HEK293 (cell line): ENCODE results near the gene ZBTB21.

Experiments
- CTCF ChIA-PET: fragments of 350-600 bp; formaldehyde crosslinking; extraction: SDS; loops from one replicate; lab custom pipeline; 2021; ENCODE audit warnings: antibody characterized with exemption; lab: Yijun Ruan, JAX
- POLR2A ChIA-PET: fragments of 300-600 bp; formaldehyde crosslinking; extraction: SDS; loops from one replicate; lab custom pipeline; 2020; ENCODE audit warnings: antibody characterized with exemption, inconsistent platforms; lab: Yijun Ruan, JAX
- H3K27ac ChIP-seq: fragments of 200-500 bp; sonication (Bioruptor generic); 2 replicates; pipeline ENCODE4 v1.5.1; 2014; ENCODE audit warnings: low read depth, low read length, control low read depth, inconsistent platforms; ENCODE audit errors: extremely low read depth
- H3K36me3 ChIP-seq, 2 experiments: fragments of 200-500 bp in 1 of 2; sonication (Bioruptor generic) in 1 of 2; 1 replicate in 1 of 2; 2 replicates in 1 of 2; pipeline ENCODE4 v1.5.1; 2014 to 2017; ENCODE audit warnings: inconsistent platforms in 2 of 2, low read length in 2 of 2; ENCODE audit not compliant: control insufficient read depth in 2 of 2, insufficient read depth in 1 of 2
- H3K4me1 ChIP-seq: fragments of 200-500 bp; sonication (Bioruptor generic); 2 replicates; pipeline ENCODE4 v1.5.1; 2014; ENCODE audit warnings: mild to moderate bottlenecking, low read length, inconsistent platforms; ENCODE audit not compliant: control insufficient read depth, insufficient read depth
- H3K4me3 ChIP-seq: 2 replicates; pipeline ENCODE4 v1.5.1; 2011; ENCODE audit warnings: low read depth, mild to moderate bottlenecking, control low read depth, low read length, moderate library complexity
- H3K9me3 ChIP-seq: fragments of 200-500 bp; sonication (Bioruptor generic); 2 replicates; pipeline ENCODE4 v1.5.1; 2014; ENCODE audit warnings: low read depth, low read length, inconsistent platforms; ENCODE audit not compliant: control insufficient read depth, insufficient read depth
- HOXA7 ChIP-seq: sonication (generic); formaldehyde crosslinking; IDR thresholded peaks from 2 replicates; pipeline ENCODE4 v1.8.1; 2022; ENCODE audit warnings: missing genetic modification reagents, borderline replicate concordance
- HOXD13 ChIP-seq: sonication (generic); formaldehyde crosslinking; IDR thresholded peaks from 2 replicates; pipeline ENCODE4 v1.8.0; 2022; ENCODE audit warnings: missing genetic modification reagents, borderline replicate concordance
- KLF10 ChIP-seq: fragments of 450-650 bp; IDR thresholded peaks from 2 replicates; pipeline ENCODE4 v1.5.1; 2018; ENCODE audit warnings: missing biosample characterization, mild to moderate bottlenecking, missing genetic modification characterization
- TCF7L2 ChIP-seq: IDR thresholded peaks from 2 replicates; pipeline ENCODE4 v1.6.1; 2011; ENCODE audit warnings: low read depth, mild to moderate bottlenecking, inconsistent platforms, low read length, moderate library complexity, borderline replicate concordance
- ZFP41 ChIP-seq: fragments of 450-650 bp; formaldehyde crosslinking; IDR thresholded peaks from 2 replicates; pipeline ENCODE4 v1.5.1; 2016; ENCODE audit warnings: missing biosample characterization, missing genetic modification characterization, borderline replicate concordance
- ZNF10 ChIP-seq: fragments of 450-650 bp; formaldehyde crosslinking; IDR thresholded peaks from 2 replicates; pipeline ENCODE4 v1.5.1; 2017; ENCODE audit warnings: missing biosample characterization, missing genetic modification characterization
- ZNF138 ChIP-seq: fragments of 450-650 bp; formaldehyde crosslinking; IDR thresholded peaks from 2 replicates; pipeline ENCODE4 v1.5.1; 2016; ENCODE audit warnings: missing biosample characterization, missing genetic modification characterization, borderline replicate concordance
- ZNF16 ChIP-seq: fragments of 450-650 bp; formaldehyde crosslinking; IDR thresholded peaks from 2 replicates; pipeline ENCODE4 v1.5.1; 2016; ENCODE audit warnings: low read depth, missing biosample characterization, missing genetic modification characterization
- ZNF433 ChIP-seq: fragments of 450-650 bp; formaldehyde crosslinking; IDR thresholded peaks from 2 replicates; pipeline ENCODE4 v1.5.1; 2016; ENCODE audit warnings: missing biosample characterization, missing genetic modification characterization, low read depth
- ZNF473 ChIP-seq: fragments of 450-650 bp; formaldehyde crosslinking; IDR thresholded peaks from 2 replicates; pipeline ENCODE4 v1.5.1; 2017; ENCODE audit warnings: missing biosample characterization, missing genetic modification characterization
- ZNF530 ChIP-seq: fragments of 450-650 bp; formaldehyde crosslinking; IDR thresholded peaks from 2 replicates; pipeline ENCODE4 v1.5.1; 2016; ENCODE audit warnings: low read depth, missing biosample characterization, missing genetic modification characterization
- ZNF561 ChIP-seq: fragments of 450-650 bp; IDR thresholded peaks from 2 replicates; pipeline ENCODE4 v1.5.1; 2018; ENCODE audit warnings: missing biosample characterization, missing genetic modification characterization, borderline replicate concordance
- ZNF600 ChIP-seq: fragments of 450-650 bp; formaldehyde crosslinking; IDR thresholded peaks from 2 replicates; pipeline ENCODE4 v1.5.1; 2016; ENCODE audit warnings: missing biosample characterization, missing genetic modification characterization
- ZNF624 ChIP-seq: fragments of 450-650 bp; formaldehyde crosslinking; IDR thresholded peaks from 2 replicates; pipeline ENCODE4 v1.5.1; 2017; ENCODE audit warnings: missing biosample characterization, missing genetic modification characterization
- ZNF626 ChIP-seq: fragments of 450-650 bp; sonication (Bioruptor Pico); formaldehyde crosslinking; IDR thresholded peaks from 2 replicates; pipeline ENCODE4 v1.5.1; 2018; ENCODE audit warnings: missing biosample characterization, missing genetic modification characterization, inconsistent platforms
- ZNF629 ChIP-seq: fragments of 450-650 bp; formaldehyde crosslinking; IDR thresholded peaks from 2 replicates; pipeline ENCODE4 v1.5.1; 2017; ENCODE audit warnings: missing biosample characterization, missing genetic modification characterization
- ZNF791 ChIP-seq: fragments of 450-650 bp; formaldehyde crosslinking; IDR thresholded peaks from 2 replicates; pipeline ENCODE4 v1.5.1; 2016; ENCODE audit warnings: missing biosample characterization, missing genetic modification characterization
- TF ChIP-seq, protein P1 (sequence below): fragments of 450-650 bp; formaldehyde crosslinking; IDR thresholded peaks from 2 replicates; pipeline ENCODE4 v1.5.1; 2017; ENCODE audit warnings: missing biosample characterization, missing genetic modification characterization
- TF ChIP-seq, protein P2 (sequence below): fragments of 450-650 bp; formaldehyde crosslinking; IDR thresholded peaks from 2 replicates; pipeline ENCODE4 v1.5.1; 2016; ENCODE audit warnings: missing biosample characterization, missing genetic modification characterization, borderline replicate concordance
- TF ChIP-seq, protein P3 (sequence below): sonication (generic); formaldehyde crosslinking; IDR thresholded peaks from 2 replicates; pipeline ENCODE4 v1.8.1; 2022; ENCODE audit warnings: mild to moderate bottlenecking, moderate library complexity, missing genetic modification reagents
- TF ChIP-seq, protein P4 (sequence below): fragments of 450-650 bp; formaldehyde crosslinking; IDR thresholded peaks from 2 replicates; pipeline ENCODE4 v1.5.1; 2016; ENCODE audit warnings: missing biosample characterization, missing genetic modification characterization
- TF ChIP-seq, protein P5 (sequence below): fragments of 450-650 bp; formaldehyde crosslinking; IDR thresholded peaks from 2 replicates; pipeline ENCODE4 v1.5.1; 2016; ENCODE audit warnings: missing biosample characterization, missing genetic modification characterization
- TF ChIP-seq, protein P6 (sequence below): fragments of 450-650 bp; formaldehyde crosslinking; IDR thresholded peaks from 2 replicates; pipeline ENCODE4 v1.5.1; 2016; ENCODE audit warnings: missing biosample characterization, missing genetic modification characterization

Gene ZBTB21

DNA sequence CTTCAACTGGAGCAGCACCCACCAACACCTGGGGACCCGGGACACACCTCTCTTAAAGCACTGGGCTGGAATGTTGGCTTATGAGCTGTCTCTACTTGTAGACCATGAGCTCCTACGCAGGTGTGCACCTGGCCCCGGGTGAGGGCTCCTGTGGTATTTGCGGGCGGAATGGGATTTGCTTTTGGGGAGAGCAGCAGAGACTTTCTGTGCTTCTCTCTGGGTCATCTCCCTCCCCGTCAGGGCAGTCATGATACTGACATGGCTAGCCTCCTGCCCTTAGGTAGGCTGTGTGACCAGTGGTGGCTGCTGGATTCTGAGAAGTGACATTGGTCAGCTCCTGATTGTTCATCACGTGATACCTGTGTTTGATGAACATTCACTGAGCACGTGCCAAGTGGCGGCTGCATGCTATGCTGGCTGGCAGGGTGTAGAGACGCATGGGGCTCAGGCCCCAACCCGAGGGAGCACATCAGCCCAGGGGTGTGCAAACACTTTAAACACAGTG, 9.0 kb upstream of the ZBTB21 start:
- H3K27ac ChIP-seq: no peak overlapping the region
- no peak overlapping the region for H3K4me3 ChIP-seq
- TF ChIP-seq ZNF791 (tag by site-specific recombination): no peak
- TF ChIP-seq, protein P1, sequence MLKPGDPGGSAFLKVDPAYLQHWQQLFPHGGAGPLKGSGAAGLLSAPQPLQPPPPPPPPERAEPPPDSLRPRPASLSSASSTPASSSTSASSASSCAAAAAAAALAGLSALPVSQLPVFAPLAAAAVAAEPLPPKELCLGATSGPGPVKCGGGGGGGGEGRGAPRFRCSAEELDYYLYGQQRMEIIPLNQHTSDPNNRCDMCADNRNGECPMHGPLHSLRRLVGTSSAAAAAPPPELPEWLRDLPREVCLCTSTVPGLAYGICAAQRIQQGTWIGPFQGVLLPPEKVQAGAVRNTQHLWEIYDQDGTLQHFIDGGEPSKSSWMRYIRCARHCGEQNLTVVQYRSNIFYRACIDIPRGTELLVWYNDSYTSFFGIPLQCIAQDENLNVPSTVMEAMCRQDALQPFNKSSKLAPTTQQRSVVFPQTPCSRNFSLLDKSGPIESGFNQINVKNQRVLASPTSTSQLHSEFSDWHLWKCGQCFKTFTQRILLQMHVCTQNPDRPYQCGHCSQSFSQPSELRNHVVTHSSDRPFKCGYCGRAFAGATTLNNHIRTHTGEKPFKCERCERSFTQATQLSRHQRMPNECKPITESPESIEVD: no peak
- no peak for TF ChIP-seq ZNF16 (tag by site-specific recombination)
- TF ChIP-seq ZNF138 (tag by site-specific recombination): no peak
- TF ChIP-seq, protein P2, sequence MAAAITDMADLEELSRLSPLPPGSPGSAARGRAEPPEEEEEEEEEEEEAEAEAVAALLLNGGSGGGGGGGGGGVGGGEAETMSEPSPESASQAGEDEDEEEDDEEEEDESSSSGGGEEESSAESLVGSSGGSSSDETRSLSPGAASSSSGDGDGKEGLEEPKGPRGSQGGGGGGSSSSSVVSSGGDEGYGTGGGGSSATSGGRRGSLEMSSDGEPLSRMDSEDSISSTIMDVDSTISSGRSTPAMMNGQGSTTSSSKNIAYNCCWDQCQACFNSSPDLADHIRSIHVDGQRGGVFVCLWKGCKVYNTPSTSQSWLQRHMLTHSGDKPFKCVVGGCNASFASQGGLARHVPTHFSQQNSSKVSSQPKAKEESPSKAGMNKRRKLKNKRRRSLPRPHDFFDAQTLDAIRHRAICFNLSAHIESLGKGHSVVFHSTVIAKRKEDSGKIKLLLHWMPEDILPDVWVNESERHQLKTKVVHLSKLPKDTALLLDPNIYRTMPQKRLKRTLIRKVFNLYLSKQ (tag by site-specific recombination): no peak
- TF ChIP-seq ZNF600 (tag by site-specific recombination): no peak
- TF ChIP-seq ZNF473 (tag by site-specific recombination): no peak
- TF ChIP-seq ZNF433 (tag by site-specific recombination): no peak
- TF ChIP-seq, protein P3, sequence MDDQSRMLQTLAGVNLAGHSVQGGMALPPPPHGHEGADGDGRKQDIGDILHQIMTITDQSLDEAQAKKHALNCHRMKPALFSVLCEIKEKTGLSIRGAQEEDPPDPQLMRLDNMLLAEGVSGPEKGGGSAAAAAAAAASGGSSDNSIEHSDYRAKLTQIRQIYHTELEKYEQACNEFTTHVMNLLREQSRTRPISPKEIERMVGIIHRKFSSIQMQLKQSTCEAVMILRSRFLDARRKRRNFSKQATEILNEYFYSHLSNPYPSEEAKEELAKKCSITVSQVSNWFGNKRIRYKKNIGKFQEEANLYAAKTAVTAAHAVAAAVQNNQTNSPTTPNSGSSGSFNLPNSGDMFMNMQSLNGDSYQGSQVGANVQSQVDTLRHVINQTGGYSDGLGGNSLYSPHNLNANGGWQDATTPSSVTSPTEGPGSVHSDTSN (CRISPR knock-in tag): no peak
- TF ChIP-seq ZNF530 (tag by site-specific recombination): no peak
- TF ChIP-seq HOXD13 (CRISPR knock-in tag): no peak
- TF ChIP-seq ZNF629 (tag by site-specific recombination): no peak
- no peak for TF ChIP-seq ZNF561 (tag by site-specific recombination)
- no peak for TF ChIP-seq KLF10
- no peak for TF ChIP-seq HOXA7 (CRISPR knock-in tag)
- no peak for TF ChIP-seq TCF7L2
- H3K4me1 ChIP-seq: no peaks in the 10 kb centered on the region
- H3K36me3 ChIP-seq: no peaks in the 10 kb centered on the region
- no peaks in the 10 kb centered on the region for H3K9me3 ChIP-seq
- POLR2A ChIA-PET: no interaction called here
- CTCF ChIA-PET: interaction anchor here (0.5 to 0.6 kb wide), 2 partner anchors 202 to 225 kb away, joined by 4 read pairs; no protein-coding TSS in a partner anchor

DNA sequence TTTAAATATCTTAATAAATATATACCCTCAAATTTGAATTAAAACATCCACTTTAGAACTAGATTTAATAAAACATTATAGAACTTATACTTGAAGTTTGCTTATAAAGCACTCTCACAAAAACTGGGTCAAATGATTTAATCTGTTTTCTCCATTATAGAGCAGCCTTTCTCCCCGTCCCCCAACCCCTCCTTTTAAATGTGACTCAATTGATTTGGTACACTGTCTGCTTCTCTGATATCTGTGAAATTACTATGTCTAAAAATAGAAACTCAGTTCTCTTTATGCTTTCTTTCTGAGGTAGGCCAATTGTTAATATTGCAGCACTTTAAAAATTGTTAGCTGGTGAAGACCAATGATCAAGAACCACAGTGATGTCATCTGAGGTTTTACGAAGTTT, 6.9 kb upstream of the ZBTB21 start:
- ChIA-PET POLR2A (interaction anchor here (0.7 kb wide), 1 partner anchor 565 kb away, joined by 5 read pairs; no protein-coding TSS in a partner anchor), CTCF (interaction anchor here (0.5 to 0.8 kb wide), 3 partner anchors 176 to 653 kb away, joined by 3 to 4 read pairs (median 3); no protein-coding TSS in a partner anchor)
- Histone ChIP-seq H3K9me3 (no peaks in the 10 kb centered on the region), H3K4me3 (no peak overlapping the region), H3K27ac (no peak overlapping the region), H3K4me1 (no peaks in the 10 kb centered on the region), H3K36me3 (no peaks in the 10 kb centered on the region)
- TF ChIP-seq, protein P4, sequence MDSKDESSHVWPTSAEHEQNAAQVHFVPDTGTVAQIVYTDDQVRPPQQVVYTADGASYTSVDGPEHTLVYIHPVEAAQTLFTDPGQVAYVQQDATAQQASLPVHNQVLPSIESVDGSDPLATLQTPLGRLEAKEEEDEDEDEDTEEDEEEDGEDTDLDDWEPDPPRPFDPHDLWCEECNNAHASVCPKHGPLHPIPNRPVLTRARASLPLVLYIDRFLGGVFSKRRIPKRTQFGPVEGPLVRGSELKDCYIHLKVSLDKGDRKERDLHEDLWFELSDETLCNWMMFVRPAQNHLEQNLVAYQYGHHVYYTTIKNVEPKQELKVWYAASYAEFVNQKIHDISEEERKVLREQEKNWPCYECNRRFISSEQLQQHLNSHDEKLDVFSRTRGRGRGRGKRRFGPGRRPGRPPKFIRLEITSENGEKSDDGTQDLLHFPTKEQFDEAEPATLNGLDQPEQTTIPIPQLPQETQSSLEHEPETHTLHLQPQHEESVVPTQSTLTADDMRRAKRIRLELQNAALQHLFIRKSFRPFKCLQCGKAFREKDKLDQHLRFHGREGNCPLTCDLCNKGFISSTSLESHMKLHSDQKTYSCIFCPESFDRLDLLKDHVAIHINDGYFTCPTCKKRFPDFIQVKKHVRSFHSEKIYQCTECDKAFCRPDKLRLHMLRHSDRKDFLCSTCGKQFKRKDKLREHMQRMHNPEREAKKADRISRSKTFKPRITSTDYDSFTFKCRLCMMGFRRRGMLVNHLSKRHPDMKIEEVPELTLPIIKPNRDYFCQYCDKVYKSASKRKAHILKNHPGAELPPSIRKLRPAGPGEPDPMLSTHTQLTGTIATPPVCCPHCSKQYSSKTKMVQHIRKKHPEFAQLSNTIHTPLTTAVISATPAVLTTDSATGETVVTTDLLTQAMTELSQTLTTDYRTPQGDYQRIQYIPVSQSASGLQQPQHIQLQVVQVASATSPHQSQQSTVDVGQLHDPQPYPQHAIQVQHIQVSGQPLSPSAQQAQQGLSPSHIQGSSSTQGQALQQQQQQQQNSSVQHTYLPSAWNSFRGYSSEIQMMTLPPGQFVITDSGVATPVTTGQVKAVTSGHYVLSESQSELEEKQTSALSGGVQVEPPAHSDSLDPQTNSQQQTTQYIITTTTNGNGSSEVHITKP (tag by site-specific recombination): no peak
- TF ChIP-seq, protein P5, sequence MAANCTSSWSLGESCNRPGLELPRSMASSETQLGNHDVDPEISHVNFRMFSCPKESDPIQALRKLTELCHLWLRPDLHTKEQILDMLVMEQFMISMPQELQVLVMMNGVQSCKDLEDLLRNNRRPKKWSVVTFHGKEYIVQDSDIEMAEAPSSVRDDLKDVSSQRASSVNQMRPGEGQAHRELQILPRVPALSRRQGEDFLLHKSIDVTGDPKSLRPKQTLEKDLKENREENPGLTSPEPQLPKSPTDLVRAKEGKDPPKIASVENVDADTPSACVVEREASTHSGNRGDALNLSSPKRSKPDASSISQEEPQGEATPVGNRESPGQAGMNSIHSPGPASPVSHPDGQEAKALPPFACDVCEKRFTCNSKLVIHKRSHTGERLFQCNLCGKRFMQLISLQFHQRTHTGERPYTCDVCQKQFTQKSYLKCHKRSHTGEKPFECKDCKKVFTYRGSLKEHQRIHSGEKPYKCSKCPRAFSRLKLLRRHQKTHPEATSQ (tag by site-specific recombination): no peak
- no peak for TF ChIP-seq ZNF624
- TF ChIP-seq ZFP41: no peak
- no peak for TF ChIP-seq ZNF10 (tag by site-specific recombination)
- TF ChIP-seq ZNF626 (tag by site-specific recombination): no peak
- TF ChIP-seq, protein P6, sequence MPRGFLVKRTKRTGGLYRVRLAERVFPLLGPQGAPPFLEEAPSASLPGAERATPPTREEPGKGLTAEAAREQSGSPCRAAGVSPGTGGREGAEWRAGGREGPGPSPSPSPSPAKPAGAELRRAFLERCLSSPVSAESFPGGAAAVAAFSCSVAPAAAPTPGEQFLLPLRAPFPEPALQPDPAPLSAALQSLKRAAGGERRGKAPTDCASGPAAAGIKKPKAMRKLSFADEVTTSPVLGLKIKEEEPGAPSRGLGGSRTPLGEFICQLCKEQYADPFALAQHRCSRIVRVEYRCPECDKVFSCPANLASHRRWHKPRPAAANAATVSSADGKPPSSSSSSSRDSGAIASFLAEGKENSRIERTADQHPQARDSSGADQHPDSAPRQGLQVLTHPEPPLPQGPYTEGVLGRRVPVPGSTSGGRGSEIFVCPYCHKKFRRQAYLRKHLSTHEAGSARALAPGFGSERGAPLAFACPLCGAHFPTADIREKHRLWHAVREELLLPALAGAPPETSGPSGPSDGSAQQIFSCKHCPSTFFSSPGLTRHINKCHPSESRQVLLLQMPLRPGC (tag by site-specific recombination): no peak
